B cell (primary cell): ENCODE results near the gene NFKBIB. TPM values are rescaled to one million over a fixed set of nuclear protein-coding genes. Genes with fewer than 3 reads are reported as not detected.

Experiments used
- ATAC-seq: fragments of 200-7000 bp; cut with Tn5 transposase; one replicate; pipeline ENCODE4 v1.10.0; 2021; ENCODE audit warnings: low read depth, mild to moderate bottlenecking, moderate number of reproducible peaks, moderate library complexity
- CTCF ChIA-PET: fragments of 350-600 bp; sonication (Branson Sonifier 250); formaldehyde crosslinking; loops from one replicate; lab custom pipeline; 2021; ENCODE audit warnings: antibody characterized with exemption, inconsistent platforms; lab: Charles Lee
- POLR2A ChIA-PET: fragments of 350-600 bp; sonication (Branson Sonifier 250); formaldehyde crosslinking; loops from one replicate; lab custom pipeline; 2021; ENCODE audit warnings: antibody characterized with exemption; lab: Charles Lee
- DNase-seq: peaks from one replicate; pipeline ENCODE4 v3.0.0; 2013
- H2AFZ ChIP-seq: 2 replicates; pipeline ENCODE4 v1.6.1; 2012; ENCODE audit warnings: mild to moderate bottlenecking, low read depth, low read length; ENCODE audit not compliant: insufficient read depth, poor library complexity, severe bottlenecking
- H3K27ac ChIP-seq, 2 donors: 1 replicate in 1 of 2; 2 replicates in 1 of 2; pipeline ENCODE4 v1.5.1; 2012 to 2013; ENCODE audit warnings: low read length in 2 of 2, mild to moderate bottlenecking in 2 of 2, moderate library complexity in 1 of 2
- H3K27me3 ChIP-seq, 4 experiments: fragments of 200-600 bp in 1 of 4; sonication (generic) in 1 of 4; replicated peaks in 1 of 4; 1 replicate in 2 of 4; 2 replicates in 2 of 4; pipeline versions ENCODE4 v1.6.1 to v1.7.0; 2013 to 2016; ENCODE audit warnings: low read length in 3 of 4, mild to moderate bottlenecking in 2 of 4, mixed read lengths in 1 of 4, moderate library complexity in 1 of 4; ENCODE audit not compliant: insufficient read depth in 4 of 4, control insufficient read depth in 3 of 4; ENCODE audit errors: control extremely low read depth in 1 of 4
- H3K36me3 ChIP-seq, 2 experiments: replicated peaks in 1 of 2; 1 replicate in 1 of 2; 2 replicates in 1 of 2; pipeline versions ENCODE4 v1.6.1 to v1.7.1; 2013; ENCODE audit warnings: low read length in 1 of 2; ENCODE audit not compliant: insufficient read depth in 2 of 2, control insufficient read depth in 1 of 2; ENCODE audit errors: control extremely low read depth in 1 of 2, extremely low read depth in 1 of 2
- H3K4me1 ChIP-seq, 2 donors: fragments of 200-600 bp in 1 of 2; sonication (generic) in 1 of 2; 1 replicate in 1 of 2; 2 replicates in 1 of 2; pipeline versions ENCODE4 v1.5.1 to v1.6.1; 2013 to 2017; ENCODE audit warnings: low read length in 2 of 2; ENCODE audit not compliant: control insufficient read depth in 2 of 2, insufficient read depth in 2 of 2
- H3K4me2 ChIP-seq: replicated peaks from 2 replicates; pipeline ENCODE3; 2012; ENCODE audit warnings: mild to moderate bottlenecking, low read depth, low read length; ENCODE audit not compliant: poor library complexity, severe bottlenecking
- H3K4me3 ChIP-seq, 5 experiments: fragments of 200-600 bp in 1 of 5; sonication (generic) in 1 of 5; 1 replicate in 3 of 5; 2 replicates in 2 of 5; pipeline versions ENCODE4 v1.5.1 to v1.7.0; 2011 to 2016; ENCODE audit warnings: low read length in 4 of 5, mild to moderate bottlenecking in 4 of 5, low read depth in 2 of 5, control low read depth in 1 of 5, moderate library complexity in 1 of 5; ENCODE audit not compliant: insufficient read depth in 1 of 5; ENCODE audit errors: control extremely low read depth in 1 of 5, extremely low read depth in 1 of 5
- H3K79me2 ChIP-seq: fragments of 200-600 bp; sonication (generic); one replicate; pipeline ENCODE4 v1.6.0; 2016; ENCODE audit warnings: low read length; ENCODE audit not compliant: control insufficient read depth, insufficient read depth
- H3K9ac ChIP-seq: fragments of 200-600 bp; sonication (generic); 2 replicates; pipeline ENCODE4 v1.6.1; 2017; ENCODE audit warnings: mild to moderate bottlenecking, low read length, moderate library complexity
- H3K9me3 ChIP-seq, 3 donors: one replicate each; pipeline versions ENCODE4 v1.6.1 to v1.7.1; 2013; ENCODE audit warnings: low read length in 2 of 3; ENCODE audit not compliant: control insufficient read depth in 2 of 3, insufficient read depth in 1 of 3; ENCODE audit errors: control extremely low read depth in 1 of 3
- H4K20me1 ChIP-seq: 2 replicates; pipeline ENCODE4 v1.6.0; 2012; ENCODE audit warnings: mild to moderate bottlenecking, low read length; ENCODE audit not compliant: insufficient read depth, control insufficient read depth, poor library complexity, severe bottlenecking
- H3K27ac Mint-ChIP-seq: one replicate; pipeline ENCODE4 v1.8.0; 2021; ENCODE audit warnings: mixed read lengths
- H3K27me3 Mint-ChIP-seq: one replicate; pipeline ENCODE4 v1.8.0; 2021; ENCODE audit warnings: mixed read lengths
- H3K4me1 Mint-ChIP-seq: one replicate; pipeline ENCODE4 v1.8.0; 2021; ENCODE audit warnings: mixed read lengths
- H3K4me3 Mint-ChIP-seq: one replicate; pipeline ENCODE4 v1.8.0; 2021; ENCODE audit warnings: mixed read lengths
- H3K9me3 Mint-ChIP-seq: one replicate; pipeline ENCODE4 v1.8.0; 2022; ENCODE audit warnings: mixed read lengths; ENCODE audit not compliant: insufficient read depth
- EZH2 ChIP-seq: IDR thresholded peaks from 2 replicates; pipeline ENCODE4 v1.6.1; 2012; ENCODE audit warnings: borderline replicate concordance, low read depth, mild to moderate bottlenecking, moderate library complexity, low read length; ENCODE audit not compliant: insufficient read depth, poor library complexity, severe bottlenecking
- WGBS: methylation state at CpG from one replicate; pipeline ENCODE4 v1.1.5; 2013; ENCODE audit warnings: missing lambda C conversion rate; ENCODE audit not compliant: insufficient coverage; 5-methylcytosine and 5-hydroxymethylcytosine counted together
- intact Hi-C: fragments of 100-400 bp; cut with micrococcal nuclease; formaldehyde crosslinking; loops from one replicate; pipeline ENCODE4 v1.10.0; 2022
- polyA plus RNA-seq: library from polyadenylated mRNA; depleted of rRNA; stranded (reverse); fragments of >200 nt; gene quantifications from 2 replicates; pipeline ENCODE4 v1.2.3, GENCODE V29; 2012
- total RNA-seq, 2 donors: library from RNA; stranded (reverse); fragments of 120-200 nt in 1 of 2; gene quantifications; 1 replicate in 1 of 2; 2 replicates in 1 of 2; pipeline versions ENCODE4 v1.2.3 to v1.2.4, GENCODE V29; 2013 to 2022
- TF ChIP-seq, protein P1 (sequence below): fragments of 200-600 bp; IDR thresholded peaks from one replicate; pipeline ENCODE4 v1.8.0; 2022; ENCODE audit warnings: antibody characterized with exemption, mild to moderate bottlenecking

NFKBIB gene
- total and polyA plus RNA-seq, 2 donors (not counting 1 experiment from before 2014, with no cell fraction given): 30.3 to 54.4 TPM

DNA sequence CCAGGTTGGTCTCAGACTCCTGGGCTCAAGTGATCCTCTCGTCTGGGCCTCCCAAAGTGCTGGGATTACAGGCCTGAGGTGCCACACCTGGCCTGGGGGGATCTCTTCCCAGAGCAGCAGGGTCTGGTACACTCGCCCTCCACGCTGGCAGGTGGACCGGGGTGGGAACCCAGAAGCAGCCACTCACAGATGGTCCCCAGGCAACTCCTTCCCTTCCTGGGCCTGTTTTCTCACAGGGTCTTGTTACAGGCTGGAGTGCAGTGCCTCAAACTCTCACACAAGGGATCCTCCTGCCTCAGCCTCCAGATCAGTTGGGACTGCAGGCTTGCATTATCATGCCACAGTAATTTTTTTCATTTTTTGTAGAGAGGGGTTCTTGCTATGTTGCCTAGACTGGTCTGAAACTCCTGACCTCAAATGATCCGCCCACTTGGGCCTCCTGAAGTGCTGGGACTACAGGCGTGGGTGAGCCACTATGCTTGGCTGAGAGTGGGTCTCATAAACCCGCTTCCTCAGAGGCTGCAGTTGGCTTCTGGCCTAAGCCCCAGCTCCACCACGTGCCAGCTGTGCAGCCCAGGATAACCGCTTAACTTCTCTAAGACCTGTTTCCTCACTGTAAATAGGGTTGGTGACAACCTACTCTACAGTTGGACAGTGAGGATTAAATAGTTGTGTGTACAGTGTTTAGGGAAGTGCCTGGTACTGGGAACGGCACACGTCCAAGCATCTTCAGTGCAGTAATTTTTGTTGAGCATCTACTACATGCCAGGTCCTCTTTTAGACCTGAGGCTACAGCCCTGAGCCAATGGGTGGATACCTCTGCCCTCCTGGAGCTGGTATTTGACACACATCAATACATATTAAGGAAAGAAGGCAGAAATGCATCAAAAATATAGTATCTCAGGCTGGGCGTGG, 13.1 kb downstream of the NFKBIB start:
- no peaks in the 10 kb centered on the region for H4K20me1 ChIP-seq
- H3K4me1 Mint-ChIP-seq: no peaks in the 10 kb centered on the region
- H3K79me2 ChIP-seq: no peaks in the 10 kb centered on the region
- H3K9me3 ChIP-seq: no peaks in the 10 kb centered on the region
- no peak for DNase-seq
- H3K9me3 Mint-ChIP-seq: no peaks in the 10 kb centered on the region
- no peak overlapping the region for H3K9ac ChIP-seq
- intact Hi-C loops: no loop called here
- peaks cover 0 to 6% of the 10 kb centered on the region in 2 experiments for H3K36me3 ChIP-seq
- CTCF ChIA-PET: no interaction called here
- no peak overlapping the region for H3K4me3 ChIP-seq
- no peak overlapping the region for H3K27ac ChIP-seq
- TF ChIP-seq EZH2: no peak
- TF ChIP-seq, protein P1, sequence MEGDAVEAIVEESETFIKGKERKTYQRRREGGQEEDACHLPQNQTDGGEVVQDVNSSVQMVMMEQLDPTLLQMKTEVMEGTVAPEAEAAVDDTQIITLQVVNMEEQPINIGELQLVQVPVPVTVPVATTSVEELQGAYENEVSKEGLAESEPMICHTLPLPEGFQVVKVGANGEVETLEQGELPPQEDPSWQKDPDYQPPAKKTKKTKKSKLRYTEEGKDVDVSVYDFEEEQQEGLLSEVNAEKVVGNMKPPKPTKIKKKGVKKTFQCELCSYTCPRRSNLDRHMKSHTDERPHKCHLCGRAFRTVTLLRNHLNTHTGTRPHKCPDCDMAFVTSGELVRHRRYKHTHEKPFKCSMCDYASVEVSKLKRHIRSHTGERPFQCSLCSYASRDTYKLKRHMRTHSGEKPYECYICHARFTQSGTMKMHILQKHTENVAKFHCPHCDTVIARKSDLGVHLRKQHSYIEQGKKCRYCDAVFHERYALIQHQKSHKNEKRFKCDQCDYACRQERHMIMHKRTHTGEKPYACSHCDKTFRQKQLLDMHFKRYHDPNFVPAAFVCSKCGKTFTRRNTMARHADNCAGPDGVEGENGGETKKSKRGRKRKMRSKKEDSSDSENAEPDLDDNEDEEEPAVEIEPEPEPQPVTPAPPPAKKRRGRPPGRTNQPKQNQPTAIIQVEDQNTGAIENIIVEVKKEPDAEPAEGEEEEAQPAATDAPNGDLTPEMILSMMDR: no peak
- H2AFZ ChIP-seq: no peak overlapping the region
- no peak overlapping the region for H3K27ac Mint-ChIP-seq
- peaks cover 0 to 2% (median 0%) of the 10 kb centered on the region in 4 experiments for H3K27me3 ChIP-seq
- POLR2A ChIA-PET: no interaction called here
- ATAC-seq: no peak
- no peak overlapping the region for H3K4me3 Mint-ChIP-seq
- H3K4me1 ChIP-seq: no peaks in the 10 kb centered on the region
- H3K27me3 Mint-ChIP-seq: no peaks in the 10 kb centered on the region
- 76% methylated on average over 9 of the region's 12 CpGs for WGBS
- no peak overlapping the region for H3K4me2 ChIP-seq

DNA sequence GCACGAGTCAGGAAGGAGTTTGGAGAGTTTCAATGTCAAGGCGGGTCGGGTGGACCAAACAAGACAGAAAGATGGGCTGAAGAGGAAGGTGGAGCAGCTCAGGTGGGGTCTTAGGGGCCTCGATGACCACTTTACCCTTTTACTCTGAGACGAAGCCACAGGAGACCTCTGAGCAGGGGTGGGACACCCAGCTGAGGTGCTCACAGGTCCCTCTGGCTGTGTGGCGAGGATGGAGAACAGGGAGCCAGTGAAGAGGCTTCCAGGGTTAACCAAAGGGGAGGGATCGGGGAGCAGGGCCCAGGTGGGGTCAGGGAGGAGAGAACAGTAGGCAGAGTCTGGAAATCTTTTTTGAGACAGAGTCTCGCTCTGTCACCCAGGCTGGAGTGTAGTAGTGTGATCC, 14.2 kb downstream of the NFKBIB start:
- 94% methylated on average over 6 of the region's 8 CpGs for WGBS
- H3K27me3 Mint-ChIP-seq: no peaks in the 10 kb centered on the region

More for the DNA sequence above, 14.2 kb downstream of the NFKBIB start:
- Histone ChIP-seq H2AFZ (no peak overlapping the region), H3K9me3 (no peaks in the 10 kb centered on the region), H3K27ac (no peak overlapping the region), H3K4me1 (no peaks in the 10 kb centered on the region), H3K4me3 (no peak overlapping the region), H3K27me3 (peaks cover 0 to 2% (median 0%) of the 10 kb centered on the region in 4 experiments), H3K36me3 (peaks cover 0 to 6% of the 10 kb centered on the region in 2 experiments), H4K20me1 (no peaks in the 10 kb centered on the region), H3K79me2 (no peaks in the 10 kb centered on the region), H3K4me2 (no peak overlapping the region), H3K9ac (no peak overlapping the region)
- Mint-ChIP-seq H3K27ac (no peak overlapping the region), H3K4me3 (no peak overlapping the region), H3K4me1 (no peaks in the 10 kb centered on the region), H3K9me3 (no peaks in the 10 kb centered on the region)
- CTCF ChIA-PET: no interaction called here
- TF ChIP-seq EZH2: no peak
- TF ChIP-seq, protein P1: no peak
- POLR2A ChIA-PET: no interaction called here
- ATAC-seq (no peak), DNase-seq (no peak)
- intact Hi-C loops: no loop called here
